ENCODE measurements around the gene BNC2.

- TF ChIP-seq CTCF (IDR thresholded peaks at IDR 0.05): no peak
- no peak for TF ChIP-seq EP300 (IDR thresholded peaks at IDR 0.05)
Measured at GRCh38 chr9:16396389-16396788, 474.1 kb downstream of the BNC2 start.
